ENCODE measurements around the gene LRRK1. TPM values are rescaled to one million over a fixed set of nuclear protein-coding genes. Genes with fewer than 3 reads are reported as not detected.

The LRRK1 gene
- total RNA-seq, 4 donors from 2014 or later: 12.1 to 23.8 (median 15.2) TPM

GRCh38 chr15:100902436-100903167 lies 16.6 kb upstream of the LRRK1 start:
- Histone ChIP-seq H3K27me3 (peaks cover 6% of the 10 kb centered on the region), H3K4me3 (peak overlapping the region; percentile 28 to 33), H3K9me3 (no peaks in the 10 kb centered on the region), H3K4me1 (peaks cover 0 to 46% (median 11%) of the 10 kb centered on the region in 3 donors), H3K36me3 (no peaks in the 10 kb centered on the region), H3K27ac (peak overlapping the region; percentile 10 to 86 (median 78))
- peak; percentile 89 for TF ChIP-seq POLR2AphosphoS5 (IDR thresholded peaks at IDR 0.05)
- peak in 1 of 4 experiments; percentile 6 for TF ChIP-seq CTCF (IDR thresholded peaks at IDR 0.05)
- TF ChIP-seq POLR2A (IDR thresholded peaks at IDR 0.05): no peak
- no peak for TF ChIP-seq EP300 (IDR thresholded peaks at IDR 0.05)
- 14 to 17% methylated on average over 6 to 16 of the region's 22 CpGs for WGBS, 2 donors (ENCODE audit: low coverage in 1 of 2)
- ATAC-seq: peak; percentile 95

GRCh38 chr15:100903168-100903554 lies 16.0 kb upstream of the LRRK1 start:
- TF ChIP-seq POLR2AphosphoS5 (IDR thresholded peaks at IDR 0.05) (no peak), CTCF (IDR thresholded peaks at IDR 0.05) (no peak), EP300 (IDR thresholded peaks at IDR 0.05) (no peak), POLR2A (IDR thresholded peaks at IDR 0.05) (no peak)

GRCh38 chr15:100905850-100906249 lies 13.3 kb upstream of the LRRK1 start:
- Histone ChIP-seq H3K36me3 (peaks cover 0 to 7% of the 10 kb centered on the region in 2 donors), H3K27me3 (peaks cover 3% of the 10 kb centered on the region), H3K4me1 (peaks cover 0 to 23% (median 4%) of the 10 kb centered on the region in 3 donors), H3K27ac (no peak overlapping the region), H3K4me3 (no peak overlapping the region), H3K9me3 (no peaks in the 10 kb centered on the region)
- ATAC-seq: no peak
- 72 to 100% methylated on average over 1 to 8 of the region's 8 CpGs for WGBS, 2 donors (ENCODE audit: low coverage in 1 of 2)
- TF ChIP-seq CTCF (IDR thresholded peaks at IDR 0.05) (no peak), EP300 (IDR thresholded peaks at IDR 0.05) (no peak), POLR2AphosphoS5 (IDR thresholded peaks at IDR 0.05) (no peak), POLR2A (IDR thresholded peaks at IDR 0.05) (no peak)

More at GRCh38 chr15:100903168-100903554, 16.0 kb upstream of the LRRK1 start:
- Histone ChIP-seq H3K27me3 (peaks cover under 1% of the 10 kb centered on the region), H3K4me3 (no peak overlapping the region), H3K27ac (peak overlapping the region in 3 of 4 donors; percentile 77 to 86 (median 80)), H3K4me1 (peaks cover 0 to 46% (median 11%) of the 10 kb centered on the region in 3 donors), H3K9me3 (no peaks in the 10 kb centered on the region), H3K36me3 (no peaks in the 10 kb centered on the region)
- no peak for ATAC-seq
- 40% methylated on average over 3 of the region's 3 CpGs; no CpG with 5 or more reads in 1 of the 2 donors for whole genome bisulfite sequencing, 2 donors (ENCODE audit: low coverage in 1 of 2)

DNA sequence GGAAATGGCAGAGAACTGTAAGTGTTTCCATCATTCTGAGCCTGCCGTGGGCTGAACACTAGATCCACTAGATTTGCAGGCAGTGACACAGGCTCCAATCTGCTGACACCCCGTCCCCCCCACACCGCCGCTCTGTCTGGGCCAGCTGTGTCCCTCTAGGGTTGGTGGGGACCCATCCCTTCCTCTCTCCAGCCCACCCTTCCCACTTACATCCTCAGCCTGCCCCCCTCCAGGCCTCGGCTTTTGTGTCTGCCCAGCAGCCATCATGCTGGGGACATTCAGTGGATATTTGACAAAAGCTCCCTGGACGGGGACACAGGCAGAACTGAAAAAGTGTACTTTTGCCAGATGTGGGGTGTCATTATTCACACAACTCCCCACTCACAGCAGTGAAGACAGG lies 10.7 kb upstream of the LRRK1 start:
- H3K4me1 ChIP-seq: no peaks in the 10 kb centered on the region
- TF ChIP-seq EP300 (IDR thresholded peaks at IDR 0.05): no peak
- TF ChIP-seq CTCF (IDR thresholded peaks at IDR 0.05): no peak
- no peak for TF ChIP-seq POLR2A (IDR thresholded peaks at IDR 0.05)
- TF ChIP-seq POLR2AphosphoS5 (IDR thresholded peaks at IDR 0.05): no peak
- H3K27ac ChIP-seq: no peak overlapping the region
- whole genome bisulfite sequencing, 2 donors (ENCODE audit: low coverage in 1 of 2): 65 to 90% methylated on average over 2 to 4 of the region's 6 CpGs
- no peak overlapping the region for H3K4me3 ChIP-seq
- no peaks in the 10 kb centered on the region for H3K9me3 ChIP-seq
- H3K36me3 ChIP-seq: peaks cover 0 to 7% of the 10 kb centered on the region in 2 donors
- peaks cover 3% of the 10 kb centered on the region for H3K27me3 ChIP-seq
- no peak for ATAC-seq

DNA sequence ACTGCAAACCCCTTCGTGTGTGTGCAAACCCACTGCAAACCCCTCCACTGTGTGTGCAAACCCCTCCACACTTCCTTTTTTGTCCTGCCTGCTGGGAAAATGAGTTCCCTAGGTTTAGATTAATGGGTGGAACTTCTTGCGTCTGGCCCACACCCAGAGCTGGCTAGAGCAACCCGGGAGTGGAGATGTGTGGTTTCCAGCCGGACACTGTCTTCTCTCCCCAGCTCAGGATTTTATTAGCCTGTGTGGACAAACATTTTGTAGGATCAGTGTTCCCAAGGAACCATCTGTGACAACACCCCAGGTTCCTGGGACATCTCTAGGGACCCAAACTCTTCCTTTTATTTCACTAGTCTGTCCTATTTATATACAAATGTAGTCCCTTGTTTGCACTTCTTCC lies 9.6 kb upstream of the LRRK1 start:
- Histone ChIP-seq H3K27ac (no peak overlapping the region), H3K4me1 (peaks cover 0 to 2% (median 0%) of the 10 kb centered on the region in 3 donors), H3K4me3 (no peak overlapping the region), H3K9me3 (no peaks in the 10 kb centered on the region), H3K27me3 (peaks cover 11% of the 10 kb centered on the region), H3K36me3 (peaks cover 0 to 7% of the 10 kb centered on the region in 2 donors)
- 19 to 33% methylated on average over 3 of the region's 4 CpGs for WGBS, 2 donors (ENCODE audit: low coverage in 1 of 2)
- no peak for TF ChIP-seq EP300 (IDR thresholded peaks at IDR 0.05)
- TF ChIP-seq POLR2A (IDR thresholded peaks at IDR 0.05): no peak
- TF ChIP-seq POLR2AphosphoS5 (IDR thresholded peaks at IDR 0.05): no peak
- no peak for ATAC-seq

All from gastroesophageal sphincter (tissue), 4 donors.